ENCODE results near the gene RASA3. TPM values are rescaled to one million over a fixed set of nuclear protein-coding genes. Genes with fewer than 3 reads are reported as not detected.

Gene RASA3
- total and polyA plus RNA-seq, 10 of the 15 experiments (the other 5 are each of a cell fraction or from before 2014, with no cell fraction given) = 0.79 to 33.9 (median 17.6) TPM

GRCh38 chr13:113955691-113956090 lies 176.7 kb downstream of the RASA3 start:
- H3K4me1 ChIP-seq (ENCODE audit: control insufficient read depth, insufficient read depth, low read length) = no peaks in the 10 kb centered on the region
- no peaks in the 10 kb centered on the region for H4K20me1 ChIP-seq (ENCODE audit: control insufficient read depth, insufficient read depth)
- H2AFZ ChIP-seq (ENCODE audit: control insufficient read depth, low read depth, low read length) = no peak overlapping the region
- CTCF ChIA-PET = no interaction called here
- H3K36me3 ChIP-seq (ENCODE audit: control insufficient read depth in 2 of 2, insufficient read depth in 2 of 2, low read length in 1 of 2) = no peaks in the 10 kb centered on the region
- no peak overlapping the region for H3K4me2 ChIP-seq (ENCODE audit: control insufficient read depth, insufficient read depth)
- no peaks in the 10 kb centered on the region for H3K79me2 ChIP-seq (ENCODE audit: control insufficient read depth, insufficient read depth, low read length)
- SMC1A ChIA-PET (ENCODE audit: uncharacterized antibody, unreplicated experiment) = no interaction called here
- no peak for ATAC-seq
- 72% methylated on average over 19 of the region's 27 CpGs for WGBS (ENCODE audit: insufficient coverage, insufficient replicate concordance, low lambda C conversion rate, missing lambda C conversion rate)
- no TSS peak for BruUV-seq (replicated peaks)
- intact Hi-C loops (cut with micrococcal nuclease; ENCODE audit: unreplicated experiment) (no loop called here), in situ Hi-C loops (cut with MboI) (loop anchor here (5.0 kb wide), 1 partner anchor 267 kb away; no protein-coding TSS in a partner anchor)
- H3K4me3 ChIP-seq = no peak overlapping the region
- no peaks in the 10 kb centered on the region for H3K27me3 ChIP-seq (replicated peaks in 1 of 2; ENCODE audit: control insufficient read depth in 2 of 2, insufficient read depth in 2 of 2, low read length in 1 of 2)
- no peak overlapping the region for H3K27ac ChIP-seq (ENCODE audit: control insufficient read depth, insufficient read depth)
- POLR2A ChIA-PET = no interaction called here
- H3K9ac ChIP-seq (ENCODE audit: control insufficient read depth, insufficient read depth, low read length) = no peak overlapping the region
- RAD21 ChIA-PET (ENCODE audit: unreplicated experiment) = no interaction called here
- DNase-seq (ENCODE audit: low read depth, low spot score) = no peak
- no peak for FAIRE-seq
- H3K9me3 ChIP-seq (replicated peaks; ENCODE audit: control insufficient read depth, insufficient read depth, low read length) = peaks cover 7% of the 10 kb centered on the region; the same call in 1 of the 3 replicates
- TF ChIP-seq SUPT20H (IDR thresholded peaks at IDR 0.05; ENCODE audit: borderline replicate concordance, control insufficient read depth, low read depth, low read length) (no peak), RAD51 (IDR thresholded peaks at IDR 0.05) (no peak), PAX8 (IDR thresholded peaks at IDR 0.05) (no peak), CREM (IDR thresholded peaks at IDR 0.05; ENCODE audit: low read depth) (no peak), CREB1 (IDR thresholded peaks at IDR 0.05; ENCODE audit: low read depth) (no peak), NRF1 (conservative IDR thresholded peaks at IDR 0.05; ENCODE audit: low read depth, low read length) (no peak), BCL11A (IDR thresholded peaks at IDR 0.05; ENCODE audit: low read depth, low read length) (no peak), RB1 (IDR thresholded peaks at IDR 0.05; ENCODE audit: borderline replicate concordance) (no peak), SREBF2 (IDR thresholded peaks at IDR 0.05; ENCODE audit: low read length) (no peak), IRF4 (IDR thresholded peaks at IDR 0.05; ENCODE audit: low read depth, low read length) (no peak), SIX5 (IDR thresholded peaks at IDR 0.05; ENCODE audit: low read depth, low read length, severe bottlenecking) (no peak), RFX5 (IDR thresholded peaks at IDR 0.05; ENCODE audit: low read depth, low read length) (no peak), HDGF (IDR thresholded peaks at IDR 0.05) (no peak), CHD1 (IDR thresholded peaks at IDR 0.05; ENCODE audit: low read depth, low read length) (no peak), CHD2 (IDR thresholded peaks at IDR 0.05; ENCODE audit: borderline replicate concordance, low read depth, low read length) (no peak), JUND (IDR thresholded peaks at IDR 0.05; ENCODE audit: low read depth, low read length) (no peak), SMAD5 (IDR thresholded peaks at IDR 0.05; ENCODE audit: low read depth) (no peak)
- TF ChIP-seq, protein P1, sequence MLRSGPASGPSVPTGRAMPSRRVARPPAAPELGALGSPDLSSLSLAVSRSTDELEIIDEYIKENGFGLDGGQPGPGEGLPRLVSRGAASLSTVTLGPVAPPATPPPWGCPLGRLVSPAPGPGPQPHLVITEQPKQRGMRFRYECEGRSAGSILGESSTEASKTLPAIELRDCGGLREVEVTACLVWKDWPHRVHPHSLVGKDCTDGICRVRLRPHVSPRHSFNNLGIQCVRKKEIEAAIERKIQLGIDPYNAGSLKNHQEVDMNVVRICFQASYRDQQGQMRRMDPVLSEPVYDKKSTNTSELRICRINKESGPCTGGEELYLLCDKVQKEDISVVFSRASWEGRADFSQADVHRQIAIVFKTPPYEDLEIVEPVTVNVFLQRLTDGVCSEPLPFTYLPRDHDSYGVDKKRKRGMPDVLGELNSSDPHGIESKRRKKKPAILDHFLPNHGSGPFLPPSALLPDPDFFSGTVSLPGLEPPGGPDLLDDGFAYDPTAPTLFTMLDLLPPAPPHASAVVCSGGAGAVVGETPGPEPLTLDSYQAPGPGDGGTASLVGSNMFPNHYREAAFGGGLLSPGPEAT (IDR thresholded peaks at IDR 0.05; ENCODE audit: low read depth) = no peak
- TF ChIP-seq, protein P2, sequence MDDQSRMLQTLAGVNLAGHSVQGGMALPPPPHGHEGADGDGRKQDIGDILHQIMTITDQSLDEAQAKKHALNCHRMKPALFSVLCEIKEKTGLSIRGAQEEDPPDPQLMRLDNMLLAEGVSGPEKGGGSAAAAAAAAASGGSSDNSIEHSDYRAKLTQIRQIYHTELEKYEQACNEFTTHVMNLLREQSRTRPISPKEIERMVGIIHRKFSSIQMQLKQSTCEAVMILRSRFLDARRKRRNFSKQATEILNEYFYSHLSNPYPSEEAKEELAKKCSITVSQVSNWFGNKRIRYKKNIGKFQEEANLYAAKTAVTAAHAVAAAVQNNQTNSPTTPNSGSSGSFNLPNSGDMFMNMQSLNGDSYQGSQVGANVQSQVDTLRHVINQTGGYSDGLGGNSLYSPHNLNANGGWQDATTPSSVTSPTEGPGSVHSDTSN (IDR thresholded peaks at IDR 0.05; ENCODE audit: insufficient replicate concordance, low read depth, low read length) = no peak

Measured in GM12878 (cell line).